ENCODE measurements around the gene TFDP1.

The TFDP1 gene

DNA sequence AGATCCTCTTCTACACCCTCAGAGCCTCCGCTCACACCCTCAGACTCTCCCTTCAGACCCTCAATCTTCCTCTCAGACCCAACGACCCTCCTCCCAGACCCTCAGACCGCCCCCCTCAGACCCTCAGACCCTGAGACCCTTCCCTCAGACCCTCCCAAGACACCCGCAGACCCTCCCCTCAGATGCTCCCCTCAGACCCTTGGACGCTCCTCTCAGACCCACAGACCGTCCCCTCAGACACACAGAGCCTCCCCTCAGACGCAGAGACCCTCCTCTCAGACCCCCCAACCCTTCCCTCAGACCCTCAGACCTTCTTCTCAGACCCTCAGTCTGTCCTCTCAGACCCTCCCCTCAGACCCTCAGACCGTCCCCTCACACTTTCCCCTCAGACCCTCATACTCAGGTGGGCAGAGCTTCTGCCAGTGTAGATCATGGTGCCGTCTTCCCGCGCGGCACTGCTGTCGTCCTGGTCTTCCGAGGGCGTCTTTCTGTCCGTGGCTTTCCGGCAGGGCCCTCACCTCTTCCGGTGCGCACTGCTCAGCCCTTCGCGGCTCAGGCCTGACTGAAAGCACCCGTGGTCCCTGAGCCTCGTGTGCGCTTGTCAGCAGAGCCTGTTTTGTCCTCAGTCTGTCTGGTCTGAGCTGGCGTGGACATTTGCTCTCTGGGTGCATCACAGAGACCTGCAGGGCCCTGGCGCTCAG lies 18.9 kb upstream of the TFDP1 start:
- H3K27me3 ChIP-seq (ENCODE audit: low read depth) = peaks cover 30% of the 10 kb centered on the region
- in situ Hi-C loops (cut with MboI; ENCODE audit: low sequenced_read_pairs) = no loop called here
- peak in 1 of 2 experiments; percentile 6 for DNase-seq (ENCODE audit: low spot score in 2 of 2)
- no peaks in the 10 kb centered on the region for H3K36me3 ChIP-seq (replicated peaks)
- no peaks in the 10 kb centered on the region for H3K4me1 ChIP-seq
- H3K9me3 ChIP-seq = no peaks in the 10 kb centered on the region
- no peak overlapping the region for H3K4me3 ChIP-seq

DNA sequence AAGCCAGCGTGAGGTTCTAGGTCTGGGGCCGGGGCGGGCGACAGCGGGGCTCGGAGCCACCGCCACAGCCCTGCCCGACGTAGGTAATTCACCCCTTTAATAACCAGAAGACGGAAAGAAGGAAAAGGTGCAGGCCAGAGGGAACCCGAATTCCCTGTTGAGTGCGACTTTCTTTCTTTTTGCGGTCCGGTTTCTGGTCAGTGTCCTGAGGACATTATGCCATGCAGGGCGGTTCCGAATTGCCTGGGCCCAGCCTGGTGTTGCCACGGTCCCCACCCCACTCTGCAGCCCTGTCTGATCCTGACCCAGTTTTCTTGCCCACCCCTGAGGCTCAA lies 18.4 kb upstream of the TFDP1 start:
- in situ Hi-C loops (cut with MboI; ENCODE audit: low sequenced_read_pairs) = no loop called here
- Histone ChIP-seq H3K4me3 (no peak overlapping the region), H3K27me3 (ENCODE audit: low read depth) (peaks cover 34% of the 10 kb centered on the region)

DNA sequence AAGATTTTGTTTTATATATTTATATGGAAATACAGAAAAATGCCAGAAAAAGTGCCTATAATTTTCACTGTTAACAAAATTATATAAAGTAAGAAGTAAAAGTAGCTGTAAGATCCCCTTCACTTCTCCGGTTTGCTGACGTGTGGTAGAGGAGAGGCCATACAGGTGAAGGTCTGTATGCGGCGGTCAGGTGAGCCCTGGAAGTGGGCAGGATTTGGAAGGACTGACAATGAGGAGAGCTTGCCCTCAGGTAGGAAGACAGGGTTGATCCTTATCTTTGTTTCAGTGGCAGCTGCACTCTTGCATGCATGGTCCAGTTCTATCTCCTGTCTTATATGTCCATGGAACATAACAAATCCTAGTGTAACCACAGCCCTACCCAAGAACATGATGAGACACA lies 16.9 kb upstream of the TFDP1 start:
- peak in 1 of 2 experiments; percentile 1 for DNase-seq (ENCODE audit: low spot score in 2 of 2)
- H3K36me3 ChIP-seq (replicated peaks) = no peaks in the 10 kb centered on the region
- H3K27me3 ChIP-seq (ENCODE audit: low read depth) = peaks cover 34% of the 10 kb centered on the region
- H3K9me3 ChIP-seq = no peaks in the 10 kb centered on the region
- H3K4me1 ChIP-seq = no peaks in the 10 kb centered on the region
- in situ Hi-C loops (cut with MboI; ENCODE audit: low sequenced_read_pairs) = no loop called here
- H3K4me3 ChIP-seq = no peak overlapping the region

More for the DNA sequence above, 18.4 kb upstream of the TFDP1 start:
- no peaks in the 10 kb centered on the region for H3K4me1 ChIP-seq
- H3K36me3 ChIP-seq (replicated peaks) = no peaks in the 10 kb centered on the region
- no peak for DNase-seq (ENCODE audit: low spot score in 2 of 2)
- H3K9me3 ChIP-seq = no peaks in the 10 kb centered on the region

DNA sequence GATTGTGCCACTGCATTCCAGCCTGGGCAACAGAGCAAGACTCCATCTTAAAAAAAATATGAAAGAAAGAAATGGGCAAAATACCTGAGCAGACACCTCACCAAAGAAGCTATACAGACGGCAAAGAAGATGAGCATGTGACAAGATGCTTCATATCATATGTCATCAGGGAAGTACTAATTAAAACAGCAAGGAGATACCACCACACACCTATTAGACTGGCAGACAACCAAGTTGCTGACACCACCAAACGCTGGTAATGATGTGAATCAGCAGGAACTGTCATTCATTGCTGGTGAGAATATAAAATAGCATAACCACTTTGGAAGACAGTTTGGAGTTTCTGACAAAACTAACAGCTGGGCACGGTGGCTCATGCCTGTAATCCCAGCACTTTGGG lies 11.5 kb upstream of the TFDP1 start:
- H3K9me3 ChIP-seq = peaks cover 7% of the 10 kb centered on the region
- in situ Hi-C loops (cut with MboI; ENCODE audit: low sequenced_read_pairs) = no loop called here
- no peaks in the 10 kb centered on the region for H3K36me3 ChIP-seq (replicated peaks)
- H3K4me1 ChIP-seq = no peaks in the 10 kb centered on the region
- no peak for DNase-seq (ENCODE audit: low spot score in 2 of 2)
- peaks cover 11% of the 10 kb centered on the region for H3K27me3 ChIP-seq (ENCODE audit: low read depth)
- H3K4me3 ChIP-seq = no peak overlapping the region

DNA sequence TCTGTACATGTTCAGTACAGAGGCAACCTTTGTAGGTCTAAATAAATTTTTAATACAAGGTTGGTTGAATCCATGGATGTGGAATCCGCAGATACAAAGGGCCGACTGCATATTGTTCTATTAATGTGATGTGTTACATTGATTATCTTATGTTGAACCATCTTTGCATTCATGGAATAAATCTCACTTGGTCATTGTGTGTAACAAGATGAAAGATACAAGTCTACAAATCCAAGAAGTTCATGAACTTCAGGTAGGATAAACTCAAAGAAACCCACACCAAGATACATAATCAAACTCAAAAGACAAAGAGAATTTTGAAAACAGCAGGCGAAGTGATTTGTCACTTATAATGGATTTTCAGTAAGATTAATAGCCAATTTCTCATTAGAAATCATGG lies 8.0 kb upstream of the TFDP1 start:
- in situ Hi-C loops (cut with MboI; ENCODE audit: low sequenced_read_pairs) = no loop called here
- H3K36me3 ChIP-seq (replicated peaks) = no peaks in the 10 kb centered on the region
- no peaks in the 10 kb centered on the region for H3K4me1 ChIP-seq
- peaks cover 7% of the 10 kb centered on the region for H3K9me3 ChIP-seq
- H3K27me3 ChIP-seq (ENCODE audit: low read depth) = no peaks in the 10 kb centered on the region
- DNase-seq (ENCODE audit: low spot score in 2 of 2) = no peak
- no peak overlapping the region for H3K4me3 ChIP-seq

DNA sequence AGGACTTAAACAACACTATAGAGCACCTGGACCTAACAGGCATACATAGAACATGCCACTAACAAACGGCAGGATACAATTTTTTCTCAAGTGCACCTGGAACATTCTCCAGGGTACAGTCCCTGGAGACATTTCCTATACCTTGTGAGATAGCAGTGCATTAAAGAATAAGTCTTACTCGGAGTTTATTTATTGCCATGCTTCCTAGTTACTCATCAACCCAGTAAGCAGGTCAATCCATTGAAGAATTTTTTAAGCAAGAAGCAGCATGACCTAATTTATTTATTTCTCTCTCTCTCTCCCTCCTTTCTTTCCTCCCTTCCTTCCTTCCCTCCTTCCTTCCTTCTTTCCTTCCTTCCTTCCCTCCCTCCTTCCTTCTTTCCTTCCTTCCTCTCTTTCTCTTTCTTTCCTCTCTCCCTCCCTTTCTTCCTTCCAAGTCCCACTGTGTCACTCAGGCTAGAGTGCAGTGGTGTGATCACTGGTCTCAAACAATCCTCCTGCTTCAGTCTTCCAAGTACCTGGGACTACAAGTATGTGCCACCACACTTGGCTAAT lies 6.6 kb upstream of the TFDP1 start:
- Histone ChIP-seq H3K27me3 (ENCODE audit: low read depth) (no peaks in the 10 kb centered on the region), H3K9me3 (peaks cover 7% of the 10 kb centered on the region)
- in situ Hi-C loops (cut with MboI; ENCODE audit: low sequenced_read_pairs) = no loop called here

DNA sequence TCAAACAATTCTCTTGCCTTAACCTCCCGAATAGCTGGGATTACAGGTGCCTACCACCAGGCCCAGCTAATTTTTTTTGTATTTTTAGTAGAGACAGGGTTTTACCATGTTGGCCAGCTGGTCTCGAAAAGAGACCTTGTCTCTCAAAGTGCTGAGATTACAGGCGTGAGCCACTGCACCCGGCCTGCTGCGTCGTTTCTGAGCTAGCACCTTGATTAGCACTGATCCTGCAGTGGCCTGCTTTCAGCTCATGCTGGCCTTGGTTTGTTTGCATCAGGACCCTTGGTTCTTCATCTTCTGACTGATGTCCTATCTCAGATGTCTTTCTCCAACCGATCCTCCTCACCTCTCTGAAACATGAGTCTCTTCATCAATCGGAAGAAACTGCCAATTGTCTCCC lies 4.9 kb upstream of the TFDP1 start:
- Histone ChIP-seq H3K9me3 (peaks cover 7% of the 10 kb centered on the region), H3K36me3 (replicated peaks) (no peaks in the 10 kb centered on the region; the same call in 1 of the 2 replicates), H3K4me3 (no peak overlapping the region), H3K27me3 (ENCODE audit: low read depth) (no peaks in the 10 kb centered on the region), H3K4me1 (no peaks in the 10 kb centered on the region)
- in situ Hi-C loops (cut with MboI; ENCODE audit: low sequenced_read_pairs) = no loop called here
- DNase-seq (ENCODE audit: low spot score in 2 of 2) = no peak

More for the DNA sequence above, 6.6 kb upstream of the TFDP1 start:
- Histone ChIP-seq H3K4me1 (no peaks in the 10 kb centered on the region), H3K36me3 (replicated peaks) (no peaks in the 10 kb centered on the region; the same call in 1 of the 2 replicates), H3K4me3 (no peak overlapping the region)
- no peak for DNase-seq (ENCODE audit: low spot score in 2 of 2)

DNA sequence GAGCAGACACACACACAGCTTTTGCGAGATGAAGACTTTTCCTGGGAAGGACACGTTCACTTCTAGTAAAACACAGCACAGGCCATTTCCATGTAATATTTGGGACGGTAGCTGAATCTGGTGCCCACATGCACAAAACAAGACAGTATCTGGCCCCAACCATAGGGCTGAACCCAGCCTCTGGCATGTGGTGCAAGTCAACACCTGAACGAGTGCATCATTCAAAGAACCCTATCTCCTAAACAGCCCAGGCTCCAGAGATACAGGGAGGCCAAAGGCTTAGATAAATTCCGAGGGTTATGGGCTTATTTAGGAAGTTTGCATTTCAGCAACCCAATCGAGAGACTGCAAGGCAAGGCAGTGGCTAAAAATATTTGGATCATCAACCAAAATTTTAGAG lies 2.7 kb upstream of the TFDP1 start:
- DNase-seq (ENCODE audit: low spot score in 2 of 2) = peak in 1 of 2 experiments; percentile 3

DNA sequence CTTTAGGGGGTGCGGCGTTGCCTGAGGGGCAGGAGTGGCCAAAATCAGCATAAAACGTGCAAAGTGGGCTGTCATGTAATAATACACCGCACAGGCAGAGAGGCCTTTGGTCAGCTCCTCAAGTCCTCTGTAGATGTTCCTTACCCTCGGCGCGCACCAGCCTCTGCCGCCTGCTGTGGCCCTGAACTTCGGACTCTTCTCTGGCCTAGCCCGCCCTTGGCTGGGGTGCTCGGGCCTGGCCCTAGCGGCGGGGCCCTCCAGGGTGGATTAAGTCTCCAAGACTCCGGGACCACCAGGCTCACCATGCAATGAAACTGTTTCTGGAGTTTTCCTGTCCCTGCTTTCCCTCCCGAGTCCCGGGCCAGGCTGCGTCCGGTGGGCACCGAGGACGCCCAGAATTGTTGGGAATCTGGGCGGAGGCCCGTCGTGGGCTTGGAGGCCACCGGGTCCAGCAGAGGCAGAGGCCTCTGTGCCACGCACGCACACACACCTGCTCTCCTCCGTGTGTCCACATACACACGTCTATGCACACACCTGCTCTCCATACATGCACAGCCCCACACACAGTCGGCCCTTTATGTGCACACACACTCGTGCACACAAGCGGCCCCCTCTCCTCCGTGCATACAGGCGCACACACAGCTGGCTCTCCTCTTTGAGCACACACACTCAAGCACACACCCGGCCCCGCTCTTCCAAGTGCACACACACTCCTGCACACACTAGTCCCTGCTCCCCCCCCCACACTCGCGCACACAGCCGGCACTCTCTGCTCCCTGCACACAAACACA lies 1.5 kb upstream of the TFDP1 start:
- DNase-seq (ENCODE audit: low spot score in 2 of 2) = peak in 1 of 2 experiments; percentile 12
- in situ Hi-C loops (cut with MboI; ENCODE audit: low sequenced_read_pairs) = no loop called here
- Histone ChIP-seq H3K9me3 (no peaks in the 10 kb centered on the region), H3K4me3 (no peak overlapping the region), H3K4me1 (peaks cover 11% of the 10 kb centered on the region; the same call in 1 of the 2 replicates), H3K27me3 (ENCODE audit: low read depth) (no peaks in the 10 kb centered on the region), H3K36me3 (replicated peaks) (peaks cover 22% of the 10 kb centered on the region)

More for the DNA sequence above, 2.7 kb upstream of the TFDP1 start:
- in situ Hi-C loops (cut with MboI; ENCODE audit: low sequenced_read_pairs) = no loop called here
- H3K4me3 ChIP-seq = no peak overlapping the region
- peaks cover 12% of the 10 kb centered on the region for H3K36me3 ChIP-seq (replicated peaks)
- peaks cover 6% of the 10 kb centered on the region; the same call in 1 of the 2 replicates for H3K4me1 ChIP-seq
- H3K27me3 ChIP-seq (ENCODE audit: low read depth) = no peaks in the 10 kb centered on the region
- H3K9me3 ChIP-seq = no peaks in the 10 kb centered on the region

DNA sequence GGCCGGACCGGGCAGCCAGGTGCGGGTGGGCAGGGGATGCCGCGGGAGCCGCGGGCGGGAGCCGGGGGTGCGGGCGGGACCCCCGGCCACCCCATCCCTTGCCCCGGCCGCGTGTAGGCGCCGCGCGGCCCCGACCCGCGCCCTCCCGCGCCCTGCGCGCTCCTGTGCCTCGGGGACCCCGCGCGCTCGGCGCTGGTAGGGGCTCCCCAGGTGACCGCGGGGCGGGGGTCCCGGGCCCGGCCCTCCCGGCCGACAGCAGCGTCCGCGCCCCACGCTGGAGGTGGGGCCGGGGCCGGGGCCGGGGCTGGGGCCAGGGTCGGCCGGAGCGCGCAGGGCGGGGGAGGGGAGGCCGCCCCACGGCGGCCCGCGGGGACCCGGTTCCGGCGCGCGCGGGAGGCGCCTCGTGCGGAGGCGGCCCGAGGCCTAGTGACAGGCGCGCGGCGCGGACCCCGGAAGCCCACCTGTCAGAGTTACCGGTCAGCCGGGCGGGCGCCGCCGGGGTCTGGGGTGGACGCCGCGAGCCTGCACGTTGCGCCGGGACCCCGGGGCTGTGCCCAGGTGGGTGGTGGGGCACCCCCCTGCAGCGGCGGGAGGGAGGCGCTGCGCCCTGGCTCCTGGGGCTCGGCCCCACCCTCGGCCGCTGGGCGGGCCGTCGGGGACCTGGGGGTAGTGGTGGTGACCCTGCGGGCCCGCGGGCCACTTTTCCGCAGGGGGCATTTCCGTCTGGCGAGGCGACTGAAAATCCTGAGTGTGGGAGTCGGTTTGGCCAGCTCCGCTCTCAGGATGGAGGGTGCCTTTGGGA lies 518 bp downstream of the TFDP1 start:
- in situ Hi-C loops (cut with MboI; ENCODE audit: low sequenced_read_pairs) = no loop called here
- Histone ChIP-seq H3K9me3 (no peaks in the 10 kb centered on the region), H3K4me3 (peak overlapping the region; percentile 49), H3K27me3 (ENCODE audit: low read depth) (no peaks in the 10 kb centered on the region), H3K4me1 (peaks cover 14% of the 10 kb centered on the region), H3K36me3 (replicated peaks) (peaks cover 42% of the 10 kb centered on the region)
- DNase-seq (ENCODE audit: low spot score in 2 of 2) = peak in 1 of 2 experiments; percentile 40

DNA sequence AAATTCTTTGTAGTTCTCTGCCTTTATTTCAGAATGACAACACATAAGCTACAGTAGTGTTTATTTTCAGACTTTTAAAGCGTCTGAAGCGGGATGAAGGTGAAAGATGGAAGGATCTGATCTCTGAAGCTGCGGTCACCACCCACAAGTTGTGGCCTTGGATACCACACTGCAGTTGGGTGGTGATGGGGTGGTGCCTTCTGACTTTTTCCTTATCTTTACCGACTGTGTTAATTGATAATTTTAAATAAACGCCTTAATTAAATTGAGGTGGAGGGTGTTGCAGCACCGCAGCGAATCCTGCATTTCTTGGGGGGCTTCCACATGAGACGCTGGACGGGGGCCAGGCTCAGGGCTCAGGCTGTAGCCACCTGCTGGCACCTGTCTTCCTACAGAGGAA lies 1.3 kb downstream of the TFDP1 start:
- in situ Hi-C loops (cut with MboI; ENCODE audit: low sequenced_read_pairs) = no loop called here
- Histone ChIP-seq H3K4me3 (peak overlapping the region; percentile 49), H3K4me1 (peaks cover 14% of the 10 kb centered on the region), H3K9me3 (no peaks in the 10 kb centered on the region), H3K36me3 (replicated peaks) (peaks cover 49% of the 10 kb centered on the region), H3K27me3 (ENCODE audit: low read depth) (no peaks in the 10 kb centered on the region)
- DNase-seq (ENCODE audit: low spot score in 2 of 2) = peak in 1 of 2 experiments; percentile 7

DNA sequence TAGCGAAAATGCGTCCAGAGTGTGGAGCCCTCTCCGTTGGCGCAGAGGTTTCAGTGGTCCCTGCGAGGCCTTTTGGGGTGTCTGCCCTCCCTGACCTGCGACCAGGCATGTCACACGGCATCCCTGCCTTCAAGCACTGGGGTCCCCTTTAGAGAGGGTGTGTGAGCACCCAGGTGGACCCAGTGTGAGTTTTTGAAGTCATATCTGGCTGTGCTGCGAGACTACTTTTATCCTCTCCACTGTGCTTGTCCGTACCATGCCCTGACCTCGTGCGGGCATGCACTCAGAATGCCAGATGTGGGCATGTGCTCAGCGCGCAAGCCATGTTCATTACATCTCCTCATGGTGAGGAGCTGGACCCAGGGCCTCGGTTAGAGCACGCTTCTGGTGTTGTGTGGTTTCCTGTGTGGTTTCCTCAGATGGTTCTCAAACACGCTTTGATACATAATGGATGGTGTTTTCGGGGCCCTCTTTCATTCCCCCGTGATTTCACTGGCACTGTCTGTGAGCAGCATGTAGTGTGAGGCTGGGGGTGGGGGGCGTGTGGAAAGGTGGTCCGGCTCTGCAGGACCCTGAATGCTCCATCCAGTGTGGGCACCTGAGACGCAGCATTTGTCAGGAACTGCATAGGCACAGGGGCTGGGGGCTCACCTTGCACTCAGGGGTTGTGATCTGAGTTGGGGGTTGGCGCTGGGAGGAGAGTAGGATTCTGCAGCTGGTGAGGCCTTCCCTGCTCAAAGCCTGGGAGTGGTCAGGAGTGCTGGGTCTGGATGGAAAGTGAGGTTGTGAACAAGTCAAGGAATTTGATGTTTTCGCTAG lies 2.3 kb downstream of the TFDP1 start:
- Histone ChIP-seq H3K27me3 (ENCODE audit: low read depth) (no peaks in the 10 kb centered on the region), H3K4me1 (peaks cover 14% of the 10 kb centered on the region), H3K4me3 (no peak overlapping the region), H3K36me3 (replicated peaks) (peaks cover 55% of the 10 kb centered on the region), H3K9me3 (no peaks in the 10 kb centered on the region)
- DNase-seq (ENCODE audit: low spot score in 2 of 2) = peak in 1 of 2 experiments; percentile 6
- in situ Hi-C loops (cut with MboI; ENCODE audit: low sequenced_read_pairs) = no loop called here

Data from HAP-1 (cell line).